ENCODE measurements around the gene ZBTB20.

The ZBTB20 gene

GRCh38 chr3:114392831-114393230 is 754.3 kb downstream of the ZBTB20 start:
- no peak for DNase-seq

- DNase-seq, result no peak
These were observed 757.9 kb downstream of the ZBTB20 start for GRCh38 chr3:114389156-114389555.

- no peak for DNase-seq
These were observed 762.6 kb downstream of the ZBTB20 start for GRCh38 chr3:114384558-114384903.

GRCh38 chr3:114383875-114384557 is 763.1 kb downstream of the ZBTB20 start:
- peak; percentile 59 for DNase-seq

GRCh38 chr3:114380233-114380651 is 766.8 kb downstream of the ZBTB20 start:
- DNase-seq, result no peak

GRCh38 chr3:114379266-114379665 is 767.8 kb downstream of the ZBTB20 start:
- DNase-seq, result no peak

GRCh38 chr3:114378760-114379159 is 768.3 kb downstream of the ZBTB20 start:
- no peak for DNase-seq

- no peak for DNase-seq
These were observed 769.7 kb downstream of the ZBTB20 start for GRCh38 chr3:114377426-114377825.

GRCh38 chr3:114376516-114377185 is 770.4 kb downstream of the ZBTB20 start:
- DNase-seq, result no peak

- no peak for DNase-seq
These were observed 771.3 kb downstream of the ZBTB20 start for GRCh38 chr3:114375608-114376421.

- no peak for DNase-seq
These were observed 772.6 kb downstream of the ZBTB20 start for GRCh38 chr3:114374433-114374990.

- DNase-seq, result no peak
These were observed 776.4 kb downstream of the ZBTB20 start for GRCh38 chr3:114370537-114371174.

GRCh38 chr3:114365909-114366308 is 781.2 kb downstream of the ZBTB20 start:
- DNase-seq, result no peak

- DNase-seq, result no peak
These were observed 782.1 kb downstream of the ZBTB20 start for GRCh38 chr3:114364806-114365654.

- no peak for DNase-seq
These were observed 783.4 kb downstream of the ZBTB20 start for GRCh38 chr3:114363554-114364202.

- no peak for DNase-seq
These were observed 784.3 kb downstream of the ZBTB20 start for GRCh38 chr3:114362815-114363214.

GRCh38 chr3:114361391-114361790 is 785.7 kb downstream of the ZBTB20 start:
- DNase-seq, result no peak

- DNase-seq, result no peak
These were observed 790.6 kb downstream of the ZBTB20 start for GRCh38 chr3:114356525-114356924.

- DNase-seq, result no peak
These were observed 791.0 kb downstream of the ZBTB20 start for GRCh38 chr3:114356066-114356465.

- no peak for DNase-seq
These were observed 791.4 kb downstream of the ZBTB20 start for GRCh38 chr3:114355653-114356052.

GRCh38 chr3:114351822-114352145 is 795.3 kb downstream of the ZBTB20 start:
- no peak for DNase-seq

Measured in CD4-positive, alpha-beta T cell treated with Interleukin-15 for 1 hour (primary cell).